Measurements from ENCODE around the gene HNRNPK.
"Not testable (repeated sequence)": the region's sequence is repeated elsewhere in the genome, so short reads cannot be mapped to it uniquely, and the experiment has no call there.

Gene HNRNPK

DNA sequence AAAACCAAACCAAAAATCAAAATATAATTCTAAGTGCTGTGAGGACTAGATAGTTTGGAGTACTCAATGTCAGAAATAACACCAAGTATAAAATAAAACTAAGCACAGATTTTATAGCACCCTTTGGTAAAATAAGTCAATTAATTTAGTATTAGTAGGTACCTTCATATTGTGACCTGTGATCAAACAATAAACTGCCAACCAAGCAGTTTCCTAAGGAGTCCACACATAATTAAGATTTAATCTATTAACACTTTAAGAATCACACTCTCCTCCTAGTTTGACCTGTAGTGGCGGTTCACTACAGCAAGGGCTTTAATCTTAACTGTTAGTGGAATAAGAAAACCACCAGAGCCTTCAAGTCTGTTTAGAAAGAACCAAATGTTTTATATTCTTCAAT is 2.8 kb downstream of the HNRNPK start:
- DNase-seq (ENCODE audit: low read depth in 3 of 3, low spot score in 1 of 3) = no peak

DNA sequence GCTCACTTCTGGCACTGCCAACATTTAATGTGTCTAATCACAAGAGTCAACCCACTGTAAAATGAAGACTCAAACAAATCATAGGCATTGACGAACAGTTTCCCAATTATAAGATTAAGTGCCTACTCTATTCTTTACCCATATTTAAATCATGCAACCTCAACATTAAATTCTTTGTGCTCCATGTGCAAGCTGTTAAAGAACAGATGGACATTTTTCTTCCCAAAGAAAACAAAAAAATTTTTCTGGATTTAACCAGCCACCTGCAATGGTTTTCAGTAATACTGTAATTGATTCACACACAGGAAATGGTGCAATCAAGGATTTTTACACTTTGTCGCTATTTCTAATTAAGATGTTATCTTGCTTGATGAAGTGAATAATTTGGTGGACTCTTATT is 3.6 kb downstream of the HNRNPK start:
- no peak for DNase-seq (ENCODE audit: low read depth in 3 of 3, low spot score in 1 of 3)

DNA sequence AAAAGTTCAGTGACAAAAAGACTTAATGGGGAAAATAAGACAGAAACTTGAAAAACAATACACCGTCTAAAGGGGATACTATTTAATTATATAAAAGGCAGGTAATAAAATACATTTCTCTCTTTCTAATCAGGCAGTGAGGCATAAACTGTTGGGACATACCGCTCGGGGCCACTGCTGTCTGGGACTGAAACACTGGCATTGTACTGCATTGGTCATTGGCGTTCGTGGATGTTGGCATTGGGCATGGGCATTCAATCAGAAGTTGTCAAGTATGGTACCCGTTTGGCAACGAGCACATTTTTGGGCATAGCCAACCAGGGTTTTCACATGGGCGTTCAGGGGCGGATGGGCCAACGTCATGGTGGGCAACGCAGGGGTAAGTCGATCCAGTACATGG is 4.7 kb downstream of the HNRNPK start:
- no peak for DNase-seq (ENCODE audit: low read depth in 3 of 3, low spot score in 1 of 3)

DNA sequence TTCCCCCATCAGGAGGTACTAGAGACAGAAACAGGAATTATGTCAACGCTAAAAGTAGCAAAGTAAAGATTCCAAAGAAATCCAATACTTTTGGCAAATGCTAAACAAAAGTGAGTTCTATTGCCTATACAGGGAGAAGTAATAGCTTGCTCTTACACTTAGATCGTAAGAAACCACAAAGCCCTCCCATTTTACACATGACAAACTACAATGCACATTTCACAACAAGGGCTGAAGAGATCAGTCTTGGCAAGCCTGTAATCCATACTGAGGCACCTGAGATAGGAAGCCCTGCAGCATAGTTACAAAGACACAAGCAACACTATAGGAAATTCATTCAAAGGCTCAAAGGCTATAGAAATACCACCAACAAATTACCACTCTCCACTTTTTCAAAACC is 7.7 kb downstream of the HNRNPK start:
- no peak for DNase-seq (ENCODE audit: low read depth in 3 of 3, low spot score in 1 of 3)

DNA sequence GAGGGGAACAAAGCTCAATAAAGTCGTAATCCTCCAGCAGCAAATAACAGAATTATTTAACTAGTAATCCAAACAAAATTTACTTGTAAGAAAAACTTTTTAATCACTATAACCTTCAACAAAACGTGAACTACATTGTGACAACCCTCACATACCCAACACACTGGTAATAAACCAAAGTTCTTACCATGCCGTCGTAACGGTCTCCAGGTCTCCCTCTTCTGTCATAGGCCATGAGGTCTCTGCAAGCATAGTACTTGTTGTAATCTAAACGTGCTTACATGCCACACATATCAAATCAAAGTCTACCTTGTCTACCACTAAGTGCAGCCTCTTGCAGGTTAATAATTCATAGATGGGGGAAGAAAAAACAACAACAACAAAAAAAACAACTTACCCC is 8.5 kb downstream of the HNRNPK start:
- DNase-seq (ENCODE audit: low read depth in 3 of 3, low spot score in 1 of 3) = no peak

DNA sequence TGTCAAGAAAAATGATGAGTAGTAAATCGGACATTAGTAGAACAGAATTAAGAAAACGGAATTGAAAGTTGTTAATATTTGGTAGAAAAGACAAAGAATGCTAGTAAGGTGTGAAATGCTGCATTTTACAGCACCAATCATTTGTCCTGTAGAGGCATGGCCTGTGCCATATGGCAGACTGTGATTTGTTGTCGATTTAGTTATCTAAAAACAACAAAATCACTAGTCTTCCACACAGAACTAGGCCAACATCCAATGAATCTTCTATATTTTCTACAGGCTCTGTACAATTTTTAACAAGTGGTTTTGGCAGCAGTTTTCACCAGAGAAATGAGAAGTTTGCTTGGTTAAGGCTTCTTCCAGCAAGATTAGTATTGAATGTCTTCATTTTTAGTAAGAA is 10.4 kb downstream of the HNRNPK start:
- DNase-seq (ENCODE audit: low read depth in 3 of 3, low spot score in 1 of 3) = no peak

DNA sequence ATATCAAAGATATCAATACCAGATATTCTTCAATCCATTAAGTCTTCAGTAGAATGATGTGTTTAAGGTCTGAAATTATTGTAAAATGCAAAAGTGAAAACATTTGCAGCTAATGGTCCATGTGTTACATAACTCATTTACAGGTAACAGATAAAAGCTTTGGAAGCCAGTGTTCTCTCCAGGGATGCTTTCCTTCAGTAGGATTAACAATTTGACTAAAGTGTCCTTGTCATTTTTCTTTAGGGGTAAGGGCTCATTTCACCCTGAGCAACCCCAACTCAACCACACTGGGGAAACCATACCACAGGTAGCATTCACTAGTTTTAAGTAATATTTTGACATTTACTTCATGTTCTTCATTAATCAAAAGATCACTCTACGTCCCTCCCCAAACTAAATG is 12.9 kb downstream of the HNRNPK start:
- DNase-seq (ENCODE audit: low read depth in 3 of 3, low spot score in 1 of 3) = no peak

DNA sequence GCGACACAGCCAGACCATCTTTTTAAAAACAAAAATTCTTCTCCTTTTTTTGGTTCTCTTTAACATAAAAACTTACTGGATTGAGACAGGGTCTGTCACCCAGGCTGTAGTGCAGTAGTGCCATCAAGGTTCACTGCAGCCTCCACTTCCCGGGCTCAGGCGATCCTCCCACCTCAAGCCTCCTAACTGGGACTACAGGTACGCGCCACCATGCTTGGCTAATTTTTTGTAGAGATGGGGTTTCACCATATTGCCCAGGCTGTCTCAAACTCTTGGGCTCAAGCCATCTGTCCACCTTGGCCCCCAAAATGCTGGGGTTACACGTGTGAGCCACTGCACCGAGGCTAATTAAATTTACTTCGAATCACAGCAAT is 13.8 kb downstream of the HNRNPK start:
- DNase-seq (ENCODE audit: low read depth in 3 of 3, low spot score in 1 of 3) = no peak

DNA sequence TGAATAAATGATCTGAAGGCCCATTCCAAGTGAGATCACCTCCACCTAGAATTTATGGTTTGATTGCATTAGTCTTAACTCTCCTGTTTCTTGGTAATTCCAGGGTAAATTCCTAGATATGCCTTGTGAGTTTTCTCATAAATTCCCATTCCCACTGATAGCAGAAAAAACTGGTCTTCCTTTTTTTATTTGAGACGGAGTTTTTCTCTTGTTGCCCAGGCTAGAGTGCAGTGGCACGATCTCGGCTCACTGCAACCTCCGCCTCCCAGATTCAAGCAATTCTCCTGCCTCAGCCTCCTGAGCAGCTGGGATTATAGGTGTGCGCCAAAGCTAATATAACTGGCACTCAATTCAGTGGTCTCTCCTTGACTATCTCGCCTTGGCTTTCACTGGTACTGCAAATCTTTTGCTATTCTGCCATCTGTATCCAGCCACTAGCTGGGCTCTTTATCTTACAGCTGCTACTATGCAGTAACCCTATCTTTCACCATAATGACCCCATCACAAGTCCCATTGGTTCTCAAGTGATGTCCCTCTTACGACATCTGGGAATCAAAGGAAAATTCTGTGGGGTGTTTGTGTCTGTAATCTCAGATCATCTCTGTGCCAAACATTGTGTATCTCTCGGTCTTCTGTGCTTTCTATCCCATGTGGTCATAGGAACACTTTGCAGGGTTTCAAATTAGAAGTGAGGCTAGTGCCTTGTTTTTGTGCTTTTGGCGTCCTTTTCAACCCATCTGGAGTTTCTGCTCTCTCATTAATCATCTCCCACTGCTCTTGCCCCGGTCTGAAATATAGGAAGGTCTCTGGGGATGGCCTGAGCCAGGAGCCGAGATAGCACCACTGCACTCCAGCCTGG is 14.4 kb downstream of the HNRNPK start:
- DNase-seq (ENCODE audit: low read depth in 3 of 3, low spot score in 1 of 3) = no peak

DNA sequence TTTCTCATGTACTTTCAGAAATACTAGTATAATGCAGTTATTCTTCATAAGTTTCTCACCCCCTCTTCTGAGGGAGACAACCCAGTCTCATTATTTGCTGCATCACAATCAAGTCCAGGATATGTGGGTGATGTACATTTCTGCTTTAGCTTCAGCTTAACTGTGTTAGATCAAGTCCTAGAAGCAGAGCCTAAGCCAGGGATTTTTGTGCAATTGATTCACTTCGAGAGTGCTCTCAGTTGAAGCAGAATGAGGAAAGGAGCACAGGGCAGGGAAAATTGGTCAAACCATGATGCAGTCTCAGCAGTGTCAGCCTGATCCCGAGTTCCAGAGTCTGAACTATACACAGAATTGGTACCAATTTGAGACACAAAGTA is 15.1 kb downstream of the HNRNPK start:
- no peak for DNase-seq (ENCODE audit: low read depth in 3 of 3, low spot score in 1 of 3)

DNA sequence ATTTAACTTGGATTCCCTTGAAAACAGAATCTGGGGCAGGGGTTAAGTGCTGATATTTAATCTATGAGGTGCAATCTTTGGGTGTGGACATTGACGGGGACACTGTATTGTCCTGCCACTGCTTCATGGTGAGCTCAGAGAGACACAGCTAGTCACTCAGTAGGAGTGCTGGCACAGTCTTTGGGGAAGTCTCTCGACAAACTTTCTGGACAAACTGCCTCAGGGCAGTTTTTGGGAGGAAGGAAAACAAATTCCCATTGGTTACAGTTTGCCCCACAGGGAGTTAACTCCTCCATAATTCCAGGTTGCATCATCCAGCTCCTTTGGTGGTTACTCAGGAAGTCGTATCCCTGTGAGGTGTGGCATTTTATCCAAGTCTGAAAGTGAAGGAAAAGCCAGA is 17.9 kb downstream of the HNRNPK start:
- DNase-seq (ENCODE audit: low read depth in 3 of 3, low spot score in 1 of 3) = no peak

DNA sequence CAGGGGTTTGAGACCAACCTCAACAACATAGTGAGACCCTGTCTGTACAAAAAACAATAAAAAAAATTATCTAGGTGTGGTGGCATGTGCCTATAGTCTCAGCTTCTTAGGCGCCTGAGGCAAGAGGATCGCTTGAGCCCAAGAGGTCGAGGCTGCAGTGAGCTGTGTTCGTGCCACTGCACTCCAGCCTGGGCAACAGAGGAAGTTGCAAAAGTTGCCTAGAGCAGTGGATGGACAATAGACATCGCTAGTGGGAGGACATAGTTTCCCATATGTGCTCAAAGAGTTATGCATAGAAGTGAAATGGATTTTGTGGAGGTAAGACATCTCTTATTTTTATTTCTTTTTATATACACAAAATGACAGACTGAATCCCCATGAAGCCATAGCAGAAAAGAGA is 19.0 kb downstream of the HNRNPK start:
- DNase-seq (ENCODE audit: low read depth in 3 of 3, low spot score in 1 of 3) = no peak

DNA sequence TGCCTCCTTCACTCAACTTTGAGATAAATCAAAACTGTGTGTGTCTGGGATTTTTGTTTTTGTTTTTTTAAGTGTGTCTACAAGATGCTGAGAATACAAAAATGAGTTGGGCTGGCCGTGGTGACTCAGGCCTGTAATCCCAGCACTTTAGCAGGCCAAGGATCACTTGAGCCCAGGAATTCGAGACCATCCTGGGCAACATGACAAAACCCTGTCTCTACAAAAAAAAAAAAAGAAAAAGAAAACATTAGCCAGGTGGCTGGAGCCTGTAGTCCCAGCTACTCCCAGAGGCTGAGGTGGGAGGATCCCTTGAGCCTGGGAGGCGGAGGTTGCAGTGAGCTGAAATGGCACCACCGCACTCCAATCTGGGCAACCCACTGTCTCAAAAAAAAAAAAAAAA is 21.0 kb downstream of the HNRNPK start:
- DNase-seq (ENCODE audit: low read depth in 3 of 3, low spot score in 1 of 3) = no peak

DNA sequence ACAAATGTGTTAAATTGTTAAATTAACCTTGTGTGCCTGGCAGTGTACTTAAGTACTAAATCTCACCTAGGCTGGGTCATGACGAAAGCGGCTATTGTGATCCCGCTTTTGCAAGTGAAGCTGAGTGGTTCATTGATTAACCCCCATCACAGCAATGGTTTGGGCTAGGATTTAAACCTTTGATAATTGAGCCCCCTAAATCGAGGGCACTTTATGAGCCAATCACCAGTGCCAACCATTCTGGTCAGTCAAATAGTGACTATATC is 22.8 kb downstream of the HNRNPK start:
- no peak for DNase-seq (ENCODE audit: low read depth in 3 of 3, low spot score in 1 of 3)

DNA sequence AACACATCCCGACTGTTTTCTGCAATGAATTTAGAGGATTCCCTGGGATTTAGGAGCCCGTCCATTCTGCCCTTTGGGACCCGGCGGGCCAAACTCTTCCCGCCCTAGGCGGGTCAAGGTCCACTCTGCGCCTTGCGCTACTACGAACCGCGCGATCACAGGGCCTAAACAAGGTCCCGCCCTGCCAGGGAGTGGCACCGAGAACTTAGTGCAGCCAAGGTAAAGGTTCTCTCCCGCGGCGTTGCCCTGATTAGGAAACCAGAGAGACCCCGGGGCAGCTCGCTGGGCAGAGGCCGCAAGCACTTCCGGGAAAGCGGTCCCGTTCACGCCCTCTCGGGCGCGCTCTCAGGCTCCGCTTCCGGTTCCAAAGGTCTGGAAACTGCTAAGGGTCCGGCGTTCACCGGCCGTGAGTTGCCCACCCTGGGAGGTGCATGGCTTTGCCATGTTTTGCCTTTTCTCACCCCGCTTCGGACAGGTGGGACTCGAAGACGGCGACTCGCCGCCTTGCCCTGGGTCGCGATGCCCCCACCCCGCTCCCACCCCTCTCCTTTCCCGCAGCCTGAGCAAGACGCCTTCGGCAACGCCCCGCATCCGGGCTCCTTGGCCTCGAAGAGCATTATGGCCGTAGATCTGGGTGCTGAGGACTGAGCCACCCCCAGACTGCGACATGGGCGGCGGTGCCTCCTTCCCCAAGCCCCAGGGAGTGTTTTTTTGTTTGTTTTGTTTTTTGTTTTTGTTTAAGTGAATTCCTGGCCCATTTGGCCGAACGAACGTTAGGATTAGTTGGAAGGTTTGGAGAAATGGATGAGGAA is 23.4 kb downstream of the HNRNPK start:
- peak in 1 of 3 donors; percentile 30 for DNase-seq (ENCODE audit: low read depth in 3 of 3, low spot score in 1 of 3)

DNA sequence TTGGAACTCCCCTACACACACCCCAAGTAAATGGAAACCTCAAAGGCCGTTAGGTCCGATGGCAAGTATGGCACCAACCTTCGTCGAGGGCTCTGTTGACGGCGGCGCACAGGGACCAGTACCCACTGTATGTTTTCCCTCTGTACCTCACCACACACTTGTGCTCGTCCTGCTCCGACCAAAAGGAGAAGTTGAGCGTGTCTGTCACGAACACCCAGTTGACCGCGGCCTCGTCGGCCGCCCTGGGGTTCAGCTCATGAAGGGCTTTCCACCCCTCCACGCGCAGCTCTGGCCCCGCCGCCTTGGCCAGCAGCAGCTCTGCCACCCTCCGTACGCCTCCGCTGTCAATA is 24.0 kb downstream of the HNRNPK start:
- peak in 1 of 3 donors; percentile 22 for DNase-seq (ENCODE audit: low read depth in 3 of 3, low spot score in 1 of 3)

DNA sequence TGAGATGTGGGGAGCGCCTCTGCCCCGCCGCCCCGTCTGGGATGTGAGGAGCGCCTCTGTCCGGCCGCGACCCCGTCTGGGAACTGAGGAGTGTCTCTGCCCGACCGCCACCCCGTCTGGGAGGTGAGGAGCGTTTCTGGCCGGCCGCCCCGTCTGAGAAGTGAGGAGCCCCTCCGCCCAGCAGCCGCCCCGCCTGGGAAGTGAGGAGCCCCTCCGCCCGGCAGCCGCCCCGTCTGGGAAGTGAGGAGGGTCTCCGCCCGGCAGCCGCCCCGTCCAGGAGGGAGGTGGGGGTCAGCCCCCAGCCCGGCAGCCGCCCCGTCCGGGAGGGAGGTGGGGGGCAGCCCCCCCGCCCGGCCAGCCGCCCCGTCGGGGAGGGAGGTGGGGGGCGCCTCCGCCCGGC is 31.9 kb downstream of the HNRNPK start:
- not testable (repeated sequence) for DNase-seq (ENCODE audit: low read depth in 3 of 3, low spot score in 1 of 3)

DNA sequence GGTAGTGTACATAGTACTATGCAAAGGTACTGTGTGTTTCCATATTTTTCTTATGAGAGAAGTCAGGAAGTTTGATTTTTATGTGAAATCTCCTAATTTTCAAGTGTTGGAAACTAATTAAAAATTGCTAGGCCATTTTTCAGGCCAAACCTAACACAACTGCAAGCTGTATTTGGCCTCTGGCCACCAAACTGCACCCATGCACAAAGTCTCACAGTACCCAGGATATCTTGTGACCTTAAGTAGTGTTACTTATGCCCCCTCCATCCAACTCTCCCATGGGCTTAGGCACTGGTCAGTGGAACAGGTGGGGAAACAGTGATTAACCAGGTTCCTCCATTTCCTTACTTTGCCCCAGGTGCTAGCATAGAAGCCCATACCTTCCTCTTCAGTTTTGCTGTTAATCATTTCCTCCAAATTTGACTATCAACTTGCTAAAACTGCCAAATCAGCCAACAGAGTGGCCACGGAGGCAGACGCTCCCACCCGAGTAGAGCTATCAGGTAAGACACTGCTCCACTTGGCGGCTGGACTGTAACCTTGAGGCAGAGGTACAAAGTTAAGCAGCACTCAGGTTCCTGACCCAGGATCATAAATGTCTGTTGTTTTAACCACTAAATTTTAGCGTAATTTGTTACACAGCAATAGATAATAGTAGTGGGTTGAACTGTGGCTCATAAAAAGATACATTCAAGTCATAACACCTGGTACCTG is 39.3 kb downstream of the HNRNPK start:
- no peak for DNase-seq (ENCODE audit: low read depth in 3 of 3, low spot score in 1 of 3)

DNA sequence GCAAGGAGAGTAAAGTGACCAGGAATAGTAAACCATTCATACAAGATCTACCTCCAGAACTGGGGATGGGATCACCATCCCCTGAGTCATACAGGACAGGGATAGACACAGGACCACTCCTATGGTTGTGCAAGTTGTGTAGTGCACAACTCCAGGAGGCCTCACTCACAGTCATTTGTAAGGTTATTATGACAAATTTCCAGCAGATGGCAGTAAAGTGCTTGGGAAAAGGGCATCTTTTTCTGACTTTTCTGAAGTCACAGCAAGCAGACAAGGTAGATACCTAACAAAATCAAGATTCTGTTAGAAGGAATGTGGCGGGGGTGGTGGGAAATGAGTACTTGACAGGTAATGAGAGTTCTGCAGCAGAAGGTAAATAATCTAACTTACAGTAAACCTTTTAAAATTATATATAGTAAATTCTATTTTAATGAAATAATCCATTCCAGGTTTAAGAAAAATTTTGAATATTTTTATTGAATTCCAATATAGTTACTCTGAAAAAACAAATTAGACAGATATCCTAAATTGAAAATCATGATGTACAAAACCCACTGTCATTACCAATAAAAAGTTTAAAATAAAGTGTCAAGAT is 42.1 kb downstream of the HNRNPK start:
- no peak for DNase-seq (ENCODE audit: low read depth in 3 of 3, low spot score in 1 of 3)

DNA sequence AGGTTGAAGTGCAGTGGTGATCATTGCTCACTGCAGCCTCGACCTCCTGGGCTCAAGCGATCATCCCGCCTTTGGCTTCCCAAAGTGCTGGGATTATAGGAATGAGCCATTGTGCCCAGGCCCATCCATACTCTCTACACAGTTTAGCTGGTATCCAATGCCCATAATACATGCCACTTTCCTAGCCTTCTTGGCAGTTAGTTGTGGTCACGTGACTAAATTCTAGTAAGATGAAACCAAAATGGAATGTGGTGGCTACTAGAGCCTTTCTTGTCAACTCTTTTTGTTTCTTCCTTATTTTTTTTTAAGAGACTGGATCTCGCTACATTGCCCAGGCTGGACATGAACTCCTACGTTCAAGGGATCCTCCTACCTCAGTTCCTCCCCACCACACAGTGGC is 43.5 kb downstream of the HNRNPK start:
- DNase-seq (ENCODE audit: low read depth in 3 of 3, low spot score in 1 of 3) = no peak

DNA sequence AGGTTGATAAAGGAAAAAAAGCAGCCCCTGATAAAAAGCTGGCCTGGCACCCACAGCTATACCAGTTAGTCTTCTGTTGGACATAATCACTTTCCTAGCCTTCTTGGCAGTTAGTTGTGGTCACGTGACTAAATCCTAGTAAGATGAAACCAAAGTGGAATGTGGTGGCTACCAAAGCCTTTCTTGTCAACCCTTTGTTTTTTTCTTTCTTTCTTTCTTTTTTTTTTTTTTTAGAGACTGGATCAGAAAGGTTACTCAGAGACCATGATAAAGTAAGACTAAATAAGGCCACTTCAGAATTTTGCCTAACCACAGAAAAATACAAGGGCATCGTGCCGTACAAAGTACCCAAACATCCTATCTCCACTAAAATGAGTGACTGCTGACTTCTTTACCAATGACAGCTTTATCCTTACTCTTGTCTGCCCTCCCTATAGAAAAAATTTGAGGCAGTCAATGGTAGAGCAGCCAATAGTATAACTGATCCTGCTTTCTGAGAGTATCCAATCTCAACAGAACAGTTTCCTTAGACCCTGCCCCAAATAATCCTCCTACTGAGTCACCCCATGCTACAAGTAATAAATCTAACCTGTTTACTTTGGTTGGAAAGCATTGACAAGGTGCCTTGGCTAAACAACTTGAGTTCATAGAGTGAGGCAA is 44.6 kb downstream of the HNRNPK start:
- no peak for DNase-seq (ENCODE audit: low read depth in 3 of 3, low spot score in 1 of 3)
